Stomach (tissue), 9 donors: Measurements from ENCODE around the gene ANAPC4. TPM values are rescaled to one million over a fixed set of nuclear protein-coding genes. Genes with fewer than 3 reads are reported as not detected.

Experiments used
- DNase-seq, 2 donors: peaks; one replicate each; pipeline versions ENCODE4 v3.0.0 to v3.0.0-alpha.2; 2013 to 2019
- H3K27ac ChIP-seq, 5 donors: fragments of 200-600 bp in 4 of 5; sonication (generic) in 4 of 5; one replicate each; pipeline ENCODE4 v1.5.1; 2013 to 2019; ENCODE audit warnings: mild to moderate bottlenecking in 1 of 5, moderate library complexity in 1 of 5
- H3K27me3 ChIP-seq, 3 donors: fragments of 200-600 bp; sonication (generic); one replicate each; pipeline ENCODE4 v1.5.1; 2017 to 2019; ENCODE audit warnings: mixed run types in 1 of 3
- H3K36me3 ChIP-seq, 4 donors: fragments of 200-600 bp; sonication (generic); 1 replicate in 3 of 4; 2 replicates in 1 of 4; pipeline ENCODE4 v1.5.1; 2016 to 2019
- H3K4me1 ChIP-seq, 4 donors: fragments of 200-600 bp; sonication (generic); one replicate each; pipeline ENCODE4 v1.5.1; 2016 to 2019
- H3K4me3 ChIP-seq, 4 donors: fragments of 200-600 bp; sonication (generic) in 3 of 4; one replicate each; pipeline ENCODE4 v1.5.1; 2016 to 2019; ENCODE audit warnings: mild to moderate bottlenecking in 1 of 4
- H3K9me3 ChIP-seq, 4 donors: fragments of 200-600 bp; sonication (generic); one replicate each; pipeline ENCODE4 v1.5.1; 2016 to 2019
- CTCF ChIP-seq, 7 experiments: fragments of 450-650 bp in 4 of 7; fragments of 200-600 bp in 3 of 7; sonication (generic) in 3 of 7; IDR thresholded peaks; one replicate each; pipeline ENCODE4 v1.5.1; 2016 to 2019; ENCODE audit warnings: antibody characterized with exemption in 7 of 7, control low read depth in 2 of 7, mild to moderate bottlenecking in 1 of 7
- EP300 ChIP-seq: sonication (generic); formaldehyde crosslinking; IDR thresholded peaks from one replicate; pipeline ENCODE4 v1.6.1; 2017; ENCODE audit warnings: antibody characterized with exemption
- POLR2A ChIP-seq, 4 donors: fragments of 450-650 bp; IDR thresholded peaks; one replicate each; pipeline ENCODE4 v1.6.1; 2016; ENCODE audit warnings: antibody characterized with exemption in 4 of 4, control low read depth in 2 of 4, mild to moderate bottlenecking in 1 of 4, moderate library complexity in 1 of 4
- POLR2AphosphoS5 ChIP-seq, 3 donors: sonication (generic); formaldehyde crosslinking; IDR thresholded peaks; one replicate each; pipeline ENCODE4 v1.6.1; 2016; ENCODE audit warnings: antibody characterized with exemption in 3 of 3
- WGBS, 5 donors: extraction: QIAGEN DNeasy Blood & Tissue Kit in 3 of 5; methylation state at CpG; one replicate each; pipeline versions ENCODE4 v1.1.5 to v1.1.7; 2013 to 2018; 5-methylcytosine and 5-hydroxymethylcytosine counted together
- intact Hi-C: fragments of 100-400 bp; cut with DNase I; formaldehyde crosslinking; loops from one replicate; pipeline ENCODE4 v1.15.1; 2023; ENCODE audit warnings: low total_unique reads
- polyA plus RNA-seq, 3 donors: library from polyadenylated mRNA; stranded (reverse); fragments of 200-250 nt; gene quantifications; one replicate each; pipeline ENCODE4 v1.2.3, GENCODE V29; 2013
- total RNA-seq, 5 donors: library from RNA; depleted of rRNA; stranded (reverse); fragments of >200 nt; gene quantifications; one replicate each; pipeline versions ENCODE4 v1.1.0 to v1.2.3, GENCODE V29; 2014 to 2016
- donor health status: healthy with polysubstance abuse.
- donor health status: Bipolar disorder and iron deficiency.
- donor health status: healthy.

Gene ANAPC4
- total and polyA plus RNA-seq, 8 donors: 9.0 to 72.8 (median 27.0) TPM

DNA sequence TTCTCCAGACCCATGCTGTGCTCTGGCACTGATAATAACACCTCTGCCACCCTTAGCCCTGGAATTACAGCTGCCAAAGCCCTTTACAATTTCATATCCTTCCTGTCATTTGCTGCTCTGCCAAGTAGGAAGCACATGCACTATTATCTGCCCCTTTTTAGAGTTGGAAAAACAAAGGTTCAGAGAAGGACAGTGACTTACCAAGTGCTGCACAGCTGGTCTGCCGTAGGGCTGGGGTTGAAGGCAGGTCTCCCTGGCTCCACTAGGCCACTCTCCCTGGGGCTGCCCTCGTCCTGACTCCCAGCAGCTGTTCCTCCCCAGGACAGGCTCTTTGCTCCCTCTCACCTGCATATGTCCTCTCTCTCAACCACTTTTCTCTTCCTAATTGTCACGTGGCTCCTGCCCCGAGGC lies 73.4 kb downstream of the ANAPC4 start:
- Histone ChIP-seq H3K9me3 (no peaks in the 10 kb centered on the region), H3K4me1 (no peaks in the 10 kb centered on the region), H3K4me3 (no peak overlapping the region), H3K36me3 (no peaks in the 10 kb centered on the region), H3K27ac (no peak overlapping the region), H3K27me3 (no peaks in the 10 kb centered on the region)
- WGBS, 5 donors: 76 to 86% (median 78%) methylated on average over 4 of the region's 4 CpGs
- intact Hi-C loops: no loop called here
- TF ChIP-seq CTCF (IDR thresholded peaks at IDR 0.05) (no peak), POLR2A (IDR thresholded peaks at IDR 0.05) (no peak)
- DNase-seq: no peak

DNA sequence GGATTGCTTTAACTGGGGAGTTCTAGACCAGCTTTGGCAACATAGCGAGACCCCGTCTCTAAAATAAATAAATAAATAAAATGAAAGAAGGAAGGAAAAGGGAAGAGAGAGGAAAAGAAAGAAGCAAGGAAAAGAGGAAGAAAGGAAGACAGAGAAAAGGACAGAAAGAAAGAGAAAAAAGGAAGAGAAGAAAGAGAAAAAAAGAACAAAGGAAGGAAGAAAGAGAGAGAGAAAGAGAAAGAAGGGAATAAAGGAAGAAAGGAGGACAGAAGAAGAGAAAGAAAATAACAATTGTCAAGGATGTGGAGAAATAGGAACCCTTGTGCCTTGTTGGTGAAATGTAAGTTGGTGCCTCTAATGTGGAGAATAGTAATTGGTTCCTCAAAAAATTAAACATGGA lies 74.6 kb downstream of the ANAPC4 start:
- H3K36me3 ChIP-seq: no peaks in the 10 kb centered on the region
- TF ChIP-seq POLR2A (IDR thresholded peaks at IDR 0.05) (no peak), POLR2AphosphoS5 (IDR thresholded peaks at IDR 0.05) (no peak), EP300 (no peak), CTCF (IDR thresholded peaks at IDR 0.05) (no peak)
- no peak for DNase-seq
- H3K9me3 ChIP-seq: no peaks in the 10 kb centered on the region
- H3K27me3 ChIP-seq: no peaks in the 10 kb centered on the region
- no peak overlapping the region for H3K4me3 ChIP-seq
- no peaks in the 10 kb centered on the region for H3K4me1 ChIP-seq
- WGBS, 5 donors: 90 to 97% (median 92%) methylated on average over 2 of the region's 2 CpGs
- intact Hi-C loops: no loop called here
- no peak overlapping the region for H3K27ac ChIP-seq

GRCh38 chr4:25452081-25452480 lies 75.0 kb downstream of the ANAPC4 start:
- Histone ChIP-seq H3K4me3 (no peak overlapping the region), H3K9me3 (no peaks in the 10 kb centered on the region), H3K27me3 (no peaks in the 10 kb centered on the region), H3K36me3 (no peaks in the 10 kb centered on the region), H3K4me1 (no peaks in the 10 kb centered on the region), H3K27ac (no peak overlapping the region)
- DNase-seq: no peak
- TF ChIP-seq POLR2AphosphoS5 (IDR thresholded peaks at IDR 0.05) (no peak), EP300 (no peak), POLR2A (IDR thresholded peaks at IDR 0.05) (no peak), CTCF (IDR thresholded peaks at IDR 0.05) (no peak)
- WGBS, 5 donors: 88 to 92% (median 91%) methylated on average over 7 of the region's 7 CpGs
- intact Hi-C loops: no loop called here

GRCh38 chr4:25454476-25454875 lies 77.4 kb downstream of the ANAPC4 start:
- DNase-seq: no peak
- no peak for TF ChIP-seq CTCF (IDR thresholded peaks at IDR 0.05)
- TF ChIP-seq POLR2AphosphoS5 (IDR thresholded peaks at IDR 0.05): no peak
- no peak for TF ChIP-seq EP300
- no peak for TF ChIP-seq POLR2A (IDR thresholded peaks at IDR 0.05)
- intact Hi-C loops: no loop called here
- Histone ChIP-seq H3K27ac (no peak overlapping the region), H3K4me1 (no peaks in the 10 kb centered on the region), H3K4me3 (no peak overlapping the region), H3K9me3 (no peaks in the 10 kb centered on the region), H3K27me3 (no peaks in the 10 kb centered on the region), H3K36me3 (no peaks in the 10 kb centered on the region)
- WGBS, 5 donors: 50 to 68% (median 60%) methylated on average over 1 of the region's 1 CpG
